Esophagus squamous epithelium (tissue), 4 donors: ENCODE data around the gene DTX3.

ENCODE experiments used
- CTCF ChIP-seq, 6 experiments: fragments of 450-650 bp in 4 of 6; fragments of 200-600 bp in 2 of 6; sonication (generic) in 2 of 6; IDR thresholded peaks; one replicate each; pipeline ENCODE4 v1.5.1; 2016 to 2019; ENCODE audit warnings: antibody characterized with exemption in 6 of 6, mild to moderate bottlenecking in 4 of 6, moderate library complexity in 4 of 6
- POLR2A ChIP-seq, 4 donors: fragments of 450-650 bp; IDR thresholded peaks; one replicate each; pipeline ENCODE4 v1.6.1; 2017; ENCODE audit warnings: antibody characterized with exemption in 4 of 4, mild to moderate bottlenecking in 4 of 4, moderate library complexity in 3 of 4

- TF ChIP-seq CTCF (IDR thresholded peaks at IDR 0.05) (no peak), POLR2A (IDR thresholded peaks at IDR 0.05) (no peak)
These were observed 54.3 kb downstream of the DTX3 start for GRCh38 chr12:57658890-57659289.
